GM23338 (cell line): ENCODE measurements around the gene USP30.

Experiments
- CREB1 ChIP-seq: fragments of 250-450 bp; sonication (Bioruptor Pico); IDR thresholded peaks from 2 replicates; pipeline ENCODE4 v1.5.0; 2020; ENCODE audit warnings: low read depth, mild to moderate bottlenecking, moderate library complexity
- EZH2 ChIP-seq: fragments of 200-600 bp; sonication (generic); IDR thresholded peaks from one replicate; pipeline ENCODE4 v1.8.0; 2017; ENCODE audit warnings: antibody characterized with exemption, mild to moderate bottlenecking, low read depth; ENCODE audit not compliant: unreplicated experiment
- EZH2phosphoT487 ChIP-seq: fragments of 200-600 bp; sonication (generic); IDR thresholded peaks from one replicate; pipeline ENCODE4 v1.8.1; 2018; ENCODE audit warnings: antibody characterized with exemption; ENCODE audit not compliant: unreplicated experiment
- JUNB ChIP-seq: IDR thresholded peaks from one replicate; pipeline ENCODE4 v1.6.1; 2016; ENCODE audit warnings: antibody characterized with exemption; ENCODE audit not compliant: unreplicated experiment
- NANOG ChIP-seq: IDR thresholded peaks from 2 replicates; pipeline ENCODE4 v1.6.1; 2016; ENCODE audit warnings: antibody characterized with exemption, borderline replicate concordance
- POLR2AphosphoS5 ChIP-seq: IDR thresholded peaks from 2 replicates; pipeline ENCODE4 v1.6.1; 2016; ENCODE audit warnings: antibody characterized with exemption, low read depth
- ZNF114 ChIP-seq: fragments of 250-450 bp; sonication (Bioruptor Pico); IDR thresholded peaks from 2 replicates; pipeline ENCODE4 v1.5.0; 2020; ENCODE audit warnings: mild to moderate bottlenecking, moderate library complexity
- TF ChIP-seq, protein P1 (sequence below): IDR thresholded peaks from one replicate; pipeline ENCODE4 v1.6.1; 2018; ENCODE audit warnings: antibody characterized with exemption; ENCODE audit not compliant: unreplicated experiment
- TF ChIP-seq, protein P2 (sequence below), 2 experiments: fragments of 200-600 bp in 1 of 2; sonication (generic) in 1 of 2; conservative IDR thresholded peaks; 2 replicates each; pipeline versions ENCODE4 v1.5.1 to v1.6.1; 2016 to 2017; ENCODE audit warnings: antibody characterized with exemption in 2 of 2, low read depth in 2 of 2, mild to moderate bottlenecking in 2 of 2, moderate library complexity in 1 of 2
- TF ChIP-seq, protein P3 (sequence below): IDR thresholded peaks from 2 replicates; pipeline ENCODE4 v1.6.1; 2016; ENCODE audit warnings: antibody characterized with exemption

DNA sequence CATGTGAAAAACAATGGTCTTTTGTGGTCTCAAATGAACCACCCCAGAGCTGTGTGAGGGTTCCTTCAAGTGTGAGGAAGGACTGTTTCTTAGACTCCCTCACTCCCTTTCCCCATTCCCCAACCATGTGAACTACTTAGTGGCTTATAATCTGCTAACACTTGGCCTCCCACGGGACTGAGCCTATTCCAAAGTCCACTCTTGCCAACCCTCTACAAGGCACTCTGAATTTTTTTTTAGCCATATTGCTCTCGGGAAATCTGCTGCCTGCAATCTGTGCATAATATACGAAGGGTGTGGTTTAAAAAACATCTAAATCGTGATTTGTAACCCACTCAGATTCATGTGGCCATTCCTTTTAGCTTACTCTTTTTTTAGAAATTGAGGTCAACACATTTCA is 34.1 kb upstream of the USP30 start:
- TF ChIP-seq, protein P1, sequence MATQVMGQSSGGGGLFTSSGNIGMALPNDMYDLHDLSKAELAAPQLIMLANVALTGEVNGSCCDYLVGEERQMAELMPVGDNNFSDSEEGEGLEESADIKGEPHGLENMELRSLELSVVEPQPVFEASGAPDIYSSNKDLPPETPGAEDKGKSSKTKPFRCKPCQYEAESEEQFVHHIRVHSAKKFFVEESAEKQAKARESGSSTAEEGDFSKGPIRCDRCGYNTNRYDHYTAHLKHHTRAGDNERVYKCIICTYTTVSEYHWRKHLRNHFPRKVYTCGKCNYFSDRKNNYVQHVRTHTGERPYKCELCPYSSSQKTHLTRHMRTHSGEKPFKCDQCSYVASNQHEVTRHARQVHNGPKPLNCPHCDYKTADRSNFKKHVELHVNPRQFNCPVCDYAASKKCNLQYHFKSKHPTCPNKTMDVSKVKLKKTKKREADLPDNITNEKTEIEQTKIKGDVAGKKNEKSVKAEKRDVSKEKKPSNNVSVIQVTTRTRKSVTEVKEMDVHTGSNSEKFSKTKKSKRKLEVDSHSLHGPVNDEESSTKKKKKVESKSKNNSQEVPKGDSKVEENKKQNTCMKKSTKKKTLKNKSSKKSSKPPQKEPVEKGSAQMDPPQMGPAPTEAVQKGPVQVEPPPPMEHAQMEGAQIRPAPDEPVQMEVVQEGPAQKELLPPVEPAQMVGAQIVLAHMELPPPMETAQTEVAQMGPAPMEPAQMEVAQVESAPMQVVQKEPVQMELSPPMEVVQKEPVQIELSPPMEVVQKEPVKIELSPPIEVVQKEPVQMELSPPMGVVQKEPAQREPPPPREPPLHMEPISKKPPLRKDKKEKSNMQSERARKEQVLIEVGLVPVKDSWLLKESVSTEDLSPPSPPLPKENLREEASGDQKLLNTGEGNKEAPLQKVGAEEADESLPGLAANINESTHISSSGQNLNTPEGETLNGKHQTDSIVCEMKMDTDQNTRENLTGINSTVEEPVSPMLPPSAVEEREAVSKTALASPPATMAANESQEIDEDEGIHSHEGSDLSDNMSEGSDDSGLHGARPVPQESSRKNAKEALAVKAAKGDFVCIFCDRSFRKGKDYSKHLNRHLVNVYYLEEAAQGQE = no peak
- TF ChIP-seq, protein P2, sequence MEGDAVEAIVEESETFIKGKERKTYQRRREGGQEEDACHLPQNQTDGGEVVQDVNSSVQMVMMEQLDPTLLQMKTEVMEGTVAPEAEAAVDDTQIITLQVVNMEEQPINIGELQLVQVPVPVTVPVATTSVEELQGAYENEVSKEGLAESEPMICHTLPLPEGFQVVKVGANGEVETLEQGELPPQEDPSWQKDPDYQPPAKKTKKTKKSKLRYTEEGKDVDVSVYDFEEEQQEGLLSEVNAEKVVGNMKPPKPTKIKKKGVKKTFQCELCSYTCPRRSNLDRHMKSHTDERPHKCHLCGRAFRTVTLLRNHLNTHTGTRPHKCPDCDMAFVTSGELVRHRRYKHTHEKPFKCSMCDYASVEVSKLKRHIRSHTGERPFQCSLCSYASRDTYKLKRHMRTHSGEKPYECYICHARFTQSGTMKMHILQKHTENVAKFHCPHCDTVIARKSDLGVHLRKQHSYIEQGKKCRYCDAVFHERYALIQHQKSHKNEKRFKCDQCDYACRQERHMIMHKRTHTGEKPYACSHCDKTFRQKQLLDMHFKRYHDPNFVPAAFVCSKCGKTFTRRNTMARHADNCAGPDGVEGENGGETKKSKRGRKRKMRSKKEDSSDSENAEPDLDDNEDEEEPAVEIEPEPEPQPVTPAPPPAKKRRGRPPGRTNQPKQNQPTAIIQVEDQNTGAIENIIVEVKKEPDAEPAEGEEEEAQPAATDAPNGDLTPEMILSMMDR (conservative IDR thresholded peaks at IDR 0.05; ENCODE audit: low read depth in 2 of 2) = no peak
- TF ChIP-seq EZH2phosphoT487 (no peak), POLR2AphosphoS5 (no peak), EZH2 (no peak), NANOG (no peak), CREB1 (CRISPR knock-in tag) (no peak), JUNB (no peak), ZNF114 (no peak)
- TF ChIP-seq, protein P3, sequence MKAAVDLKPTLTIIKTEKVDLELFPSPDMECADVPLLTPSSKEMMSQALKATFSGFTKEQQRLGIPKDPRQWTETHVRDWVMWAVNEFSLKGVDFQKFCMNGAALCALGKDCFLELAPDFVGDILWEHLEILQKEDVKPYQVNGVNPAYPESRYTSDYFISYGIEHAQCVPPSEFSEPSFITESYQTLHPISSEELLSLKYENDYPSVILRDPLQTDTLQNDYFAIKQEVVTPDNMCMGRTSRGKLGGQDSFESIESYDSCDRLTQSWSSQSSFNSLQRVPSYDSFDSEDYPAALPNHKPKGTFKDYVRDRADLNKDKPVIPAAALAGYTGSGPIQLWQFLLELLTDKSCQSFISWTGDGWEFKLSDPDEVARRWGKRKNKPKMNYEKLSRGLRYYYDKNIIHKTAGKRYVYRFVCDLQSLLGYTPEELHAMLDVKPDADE = no peak
